IPS-15b (cell line): ENCODE data around the gene ITPA.

Source experiments
- H3K27me3 ChIP-seq: one replicate; pipeline ENCODE4 v1.6.1; 2013; ENCODE audit warnings: low read length; ENCODE audit not compliant: control insufficient read depth, insufficient read depth
- H3K36me3 ChIP-seq: one replicate; pipeline ENCODE4 v1.6.1; 2013; ENCODE audit warnings: low read length; ENCODE audit not compliant: control insufficient read depth, insufficient read depth
- H3K4me1 ChIP-seq: one replicate; pipeline ENCODE4 v1.6.1; 2013; ENCODE audit warnings: mild to moderate bottlenecking, low read length; ENCODE audit not compliant: control insufficient read depth, insufficient read depth
- H3K4me3 ChIP-seq: one replicate; pipeline ENCODE4 v1.5.1; 2013; ENCODE audit warnings: low read depth, low read length
- H3K9ac ChIP-seq: one replicate; pipeline ENCODE4 v1.6.1; 2013; ENCODE audit warnings: low read depth, mild to moderate bottlenecking, low read length
- H3K9me3 ChIP-seq: one replicate; pipeline ENCODE4 v1.6.1; 2013; ENCODE audit warnings: mild to moderate bottlenecking, low read length; ENCODE audit not compliant: control insufficient read depth, insufficient read depth

ITPA gene

GRCh38 chr20:3226864-3227263 lies 17.6 kb downstream of the ITPA start:
- H3K9ac ChIP-seq, result no peak overlapping the region
- H3K36me3 ChIP-seq, result peaks cover 24% of the 10 kb centered on the region
- peaks cover 2% of the 10 kb centered on the region for H3K4me1 ChIP-seq
- H3K9me3 ChIP-seq, result no peaks in the 10 kb centered on the region
- H3K4me3 ChIP-seq, result no peak overlapping the region
- no peaks in the 10 kb centered on the region for H3K27me3 ChIP-seq

DNA sequence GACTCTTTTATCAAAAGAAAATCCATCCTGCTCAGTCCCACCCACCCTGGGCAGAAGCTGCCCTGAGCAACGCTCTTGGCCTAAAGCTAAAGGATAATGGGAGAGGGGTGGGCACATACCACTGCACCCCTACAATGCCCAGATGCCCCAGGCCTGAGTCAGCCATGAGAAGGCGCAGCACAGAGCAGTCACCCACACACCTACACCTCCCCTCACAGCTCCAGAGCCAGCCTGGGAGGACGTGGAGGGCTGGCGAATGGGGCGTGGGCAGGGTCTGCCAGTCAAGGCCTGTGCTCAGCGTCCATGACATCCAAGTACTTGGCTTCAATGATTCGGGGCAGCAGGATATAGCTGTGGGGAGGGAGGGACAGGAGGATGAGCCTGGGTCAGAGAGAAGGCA lies 18.2 kb downstream of the ITPA start:
- Histone ChIP-seq H3K27me3 (no peaks in the 10 kb centered on the region), H3K9me3 (no peaks in the 10 kb centered on the region), H3K36me3 (peaks cover 26% of the 10 kb centered on the region), H3K9ac (no peak overlapping the region), H3K4me3 (no peak overlapping the region), H3K4me1 (peaks cover 2% of the 10 kb centered on the region)

DNA sequence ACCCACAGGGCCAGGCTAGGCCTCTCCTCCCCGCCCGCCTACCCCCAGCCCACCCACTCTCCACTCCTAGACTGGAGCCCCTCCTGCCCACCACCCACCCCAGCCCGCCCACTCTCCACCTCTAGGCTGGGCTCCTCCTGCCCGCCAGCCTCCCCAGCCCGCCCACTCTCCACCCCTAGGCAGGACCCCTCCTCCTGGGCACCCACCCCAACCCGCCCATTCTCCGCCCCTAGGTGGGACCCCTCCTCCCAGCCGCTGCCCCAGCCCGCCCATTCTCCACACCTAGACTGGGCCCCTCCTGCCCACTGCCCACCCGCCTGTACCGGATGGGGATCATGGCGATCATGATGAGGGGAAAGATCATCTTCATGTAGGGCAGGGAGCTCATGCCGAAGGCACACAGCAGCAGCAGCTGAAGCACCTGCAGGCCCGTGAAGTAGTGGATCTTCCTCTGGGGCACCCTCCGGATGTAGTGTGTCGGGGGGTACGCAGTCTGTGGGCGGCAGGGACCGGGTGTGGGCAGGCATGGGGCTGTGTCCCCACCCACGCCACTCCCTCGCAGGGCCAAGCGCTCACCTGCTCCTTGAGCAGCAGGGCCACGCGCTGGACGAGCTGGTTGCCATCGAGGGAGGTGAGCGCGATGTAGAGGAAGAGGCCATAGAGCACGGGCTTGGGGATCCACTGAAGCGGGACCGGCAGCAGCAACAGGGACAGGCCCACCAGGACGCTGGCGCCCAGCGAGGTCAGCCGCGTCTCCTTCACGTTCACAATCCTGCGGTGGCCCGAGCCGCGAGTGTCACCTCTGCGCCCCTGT lies 18.8 kb downstream of the ITPA start:
- no peaks in the 10 kb centered on the region for H3K27me3 ChIP-seq
- peaks cover 26% of the 10 kb centered on the region for H3K36me3 ChIP-seq
- no peak overlapping the region for H3K4me3 ChIP-seq
- no peaks in the 10 kb centered on the region for H3K9me3 ChIP-seq
- H3K9ac ChIP-seq, result no peak overlapping the region
- H3K4me1 ChIP-seq, result no peaks in the 10 kb centered on the region

- H3K36me3 ChIP-seq, result peaks cover 26% of the 10 kb centered on the region
Observed at GRCh38 chr20:3228750-3229032, 19.4 kb downstream of the ITPA start.

GRCh38 chr20:3229158-3229557 lies 19.9 kb downstream of the ITPA start:
- no peaks in the 10 kb centered on the region for H3K27me3 ChIP-seq
- H3K36me3 ChIP-seq, result peaks cover 26% of the 10 kb centered on the region
- H3K9me3 ChIP-seq, result no peaks in the 10 kb centered on the region
- H3K9ac ChIP-seq, result no peak overlapping the region
- no peaks in the 10 kb centered on the region for H3K4me1 ChIP-seq
- no peak overlapping the region for H3K4me3 ChIP-seq

More at GRCh38 chr20:3228750-3229032, 19.4 kb downstream of the ITPA start:
- Histone ChIP-seq H3K4me3 (no peak overlapping the region), H3K4me1 (no peaks in the 10 kb centered on the region), H3K27me3 (no peaks in the 10 kb centered on the region), H3K9me3 (no peaks in the 10 kb centered on the region), H3K9ac (no peak overlapping the region)

GRCh38 chr20:3229798-3230197 lies 20.5 kb downstream of the ITPA start:
- no peak overlapping the region for H3K9ac ChIP-seq
- no peaks in the 10 kb centered on the region for H3K9me3 ChIP-seq
- no peak overlapping the region for H3K4me3 ChIP-seq
- H3K4me1 ChIP-seq, result no peaks in the 10 kb centered on the region
- H3K27me3 ChIP-seq, result no peaks in the 10 kb centered on the region
- peaks cover 26% of the 10 kb centered on the region for H3K36me3 ChIP-seq

DNA sequence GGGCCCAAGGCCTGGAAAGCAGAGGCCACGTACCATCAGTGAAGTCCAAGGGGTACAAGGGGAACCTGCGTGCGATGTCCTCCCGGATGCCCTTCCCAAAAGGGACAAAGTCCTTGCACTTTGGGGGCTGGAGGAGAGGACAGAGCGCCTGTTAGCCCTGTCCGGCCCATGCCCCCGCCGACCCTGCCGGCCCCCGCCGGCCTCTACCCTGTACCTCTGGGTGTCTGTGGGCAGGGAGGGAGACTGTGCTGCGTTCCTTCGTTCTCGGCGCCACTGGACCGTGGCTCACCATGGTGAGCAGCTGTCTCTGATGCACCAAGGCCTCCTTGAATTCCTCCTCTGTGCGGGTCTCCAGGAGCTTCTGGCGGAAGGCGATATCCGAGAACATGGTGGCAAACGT lies 21.8 kb downstream of the ITPA start:
- Histone ChIP-seq H3K36me3 (peaks cover 29% of the 10 kb centered on the region), H3K4me1 (no peaks in the 10 kb centered on the region), H3K9me3 (no peaks in the 10 kb centered on the region), H3K27me3 (no peaks in the 10 kb centered on the region), H3K4me3 (no peak overlapping the region), H3K9ac (no peak overlapping the region)

GRCh38 chr20:3231889-3232588 lies 22.7 kb downstream of the ITPA start:
- Histone ChIP-seq H3K36me3 (peaks cover 29% of the 10 kb centered on the region), H3K9ac (no peak overlapping the region), H3K4me1 (no peaks in the 10 kb centered on the region), H3K9me3 (no peaks in the 10 kb centered on the region), H3K27me3 (peaks cover 4% of the 10 kb centered on the region), H3K4me3 (no peak overlapping the region)

DNA sequence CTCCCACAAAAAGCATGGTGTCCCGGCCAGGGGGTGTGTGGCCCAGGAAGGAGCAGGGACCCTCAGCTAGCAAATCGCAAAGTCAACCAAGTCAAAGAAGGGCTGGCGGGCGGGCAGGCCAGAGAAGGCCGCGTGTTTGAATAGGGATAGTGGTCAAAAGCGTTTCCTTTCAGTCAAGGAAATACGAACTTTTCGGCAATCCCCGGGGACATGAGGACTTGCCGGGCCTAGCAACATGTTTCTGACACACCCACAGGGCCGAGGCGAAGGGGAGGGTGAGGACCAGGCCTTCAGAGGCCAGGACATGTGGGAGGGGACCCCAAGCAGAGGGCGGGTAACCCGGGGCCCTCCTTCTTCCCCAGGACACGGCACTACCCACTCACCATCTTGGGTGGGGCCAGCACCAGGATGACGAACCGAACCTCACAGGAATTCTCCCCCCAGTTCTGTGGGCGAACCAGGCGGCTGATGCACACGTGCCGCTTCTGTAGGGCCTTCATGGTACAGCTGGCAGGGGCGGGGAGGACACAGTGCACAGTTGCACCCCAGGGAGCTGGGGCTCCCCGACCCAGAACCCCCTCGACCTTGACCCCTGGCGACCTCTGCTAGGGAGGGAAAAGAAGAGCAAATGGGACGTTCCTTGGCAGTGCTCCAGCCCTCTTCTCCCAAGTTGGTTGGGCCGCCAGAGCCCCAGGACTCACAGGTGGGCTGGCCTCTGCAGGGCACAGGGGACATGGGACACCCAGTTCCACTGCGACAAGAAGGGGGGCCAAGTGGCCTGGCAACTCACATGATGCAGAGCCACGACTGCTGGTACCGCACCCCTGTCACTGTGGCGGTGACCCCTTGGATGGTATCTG lies 24.1 kb downstream of the ITPA start:
- Histone ChIP-seq H3K4me3 (no peak overlapping the region), H3K4me1 (no peaks in the 10 kb centered on the region), H3K9me3 (no peaks in the 10 kb centered on the region), H3K9ac (no peak overlapping the region), H3K27me3 (peaks cover 15% of the 10 kb centered on the region), H3K36me3 (peaks cover 27% of the 10 kb centered on the region)

DNA sequence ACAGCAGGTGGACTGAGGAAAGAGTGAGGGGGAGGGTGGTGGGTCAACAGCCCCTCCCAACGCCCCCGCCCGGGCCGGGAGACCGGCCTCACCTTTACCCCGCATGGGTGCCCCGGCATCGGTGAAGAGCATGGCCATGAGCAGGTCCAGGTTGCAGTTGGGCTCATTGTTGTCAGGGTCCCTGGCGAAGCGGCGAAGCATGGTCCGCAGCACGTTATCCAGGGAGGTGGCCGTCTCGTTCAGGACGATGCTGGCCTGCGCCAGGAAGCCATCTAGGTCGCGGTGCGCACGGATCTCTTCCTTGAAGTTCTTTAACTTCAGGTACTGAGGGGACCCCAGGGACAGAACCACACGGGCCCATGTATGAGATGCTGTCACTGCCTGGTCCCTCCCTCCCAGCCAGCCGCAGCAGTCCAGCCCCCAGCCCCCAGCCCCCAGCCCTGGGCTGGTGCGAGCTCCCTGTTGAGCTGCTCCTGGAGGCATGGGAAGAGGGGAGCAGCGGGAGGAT lies 24.7 kb downstream of the ITPA start:
- no peaks in the 10 kb centered on the region for H3K9me3 ChIP-seq

DNA sequence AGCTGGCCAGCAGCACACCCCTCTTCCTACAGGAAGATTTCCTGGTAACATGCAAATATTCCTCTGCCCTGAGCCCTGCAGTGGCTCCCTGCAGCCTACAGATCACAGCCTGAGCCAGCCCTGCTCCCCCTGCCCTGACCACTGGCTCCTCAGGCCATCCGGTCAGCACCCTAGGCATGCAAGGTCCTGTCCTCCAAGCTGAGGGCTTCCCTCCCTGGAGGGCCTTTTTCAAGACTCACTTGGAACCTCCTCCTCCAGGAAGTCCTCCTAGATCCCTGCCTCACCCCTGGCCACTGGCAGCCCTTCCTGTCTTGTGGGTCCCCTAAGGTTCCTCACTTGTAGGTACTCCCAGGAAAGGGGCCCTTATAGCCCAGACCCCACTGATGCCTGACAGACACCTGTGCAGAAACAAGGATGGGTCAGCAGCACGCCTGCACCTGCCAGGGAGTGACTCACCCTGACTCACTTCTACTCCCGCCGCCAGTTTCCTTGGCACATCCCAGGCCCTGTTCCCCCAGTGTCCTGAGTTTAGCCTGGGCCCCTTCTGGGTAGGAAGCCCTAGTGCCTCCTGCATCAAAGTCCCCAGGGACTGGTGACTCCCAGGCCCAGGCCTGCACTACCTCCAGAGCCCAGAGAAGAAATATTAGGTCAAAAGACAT lies 26.5 kb downstream of the ITPA start:
- Histone ChIP-seq H3K4me1 (peaks cover 2% of the 10 kb centered on the region), H3K9me3 (no peaks in the 10 kb centered on the region), H3K4me3 (no peak overlapping the region), H3K9ac (no peak overlapping the region), H3K36me3 (peaks cover 7% of the 10 kb centered on the region), H3K27me3 (peaks cover 27% of the 10 kb centered on the region)

More for the DNA sequence above, 24.7 kb downstream of the ITPA start:
- Histone ChIP-seq H3K36me3 (peaks cover 23% of the 10 kb centered on the region), H3K4me3 (no peak overlapping the region), H3K9ac (no peak overlapping the region), H3K4me1 (no peaks in the 10 kb centered on the region), H3K27me3 (peaks cover 15% of the 10 kb centered on the region)
